ENCODE data around the gene CTNND1. TPM values are rescaled to one million over a fixed set of nuclear protein-coding genes. Genes with fewer than 3 reads are reported as not detected.

Gene CTNND1, protein sequence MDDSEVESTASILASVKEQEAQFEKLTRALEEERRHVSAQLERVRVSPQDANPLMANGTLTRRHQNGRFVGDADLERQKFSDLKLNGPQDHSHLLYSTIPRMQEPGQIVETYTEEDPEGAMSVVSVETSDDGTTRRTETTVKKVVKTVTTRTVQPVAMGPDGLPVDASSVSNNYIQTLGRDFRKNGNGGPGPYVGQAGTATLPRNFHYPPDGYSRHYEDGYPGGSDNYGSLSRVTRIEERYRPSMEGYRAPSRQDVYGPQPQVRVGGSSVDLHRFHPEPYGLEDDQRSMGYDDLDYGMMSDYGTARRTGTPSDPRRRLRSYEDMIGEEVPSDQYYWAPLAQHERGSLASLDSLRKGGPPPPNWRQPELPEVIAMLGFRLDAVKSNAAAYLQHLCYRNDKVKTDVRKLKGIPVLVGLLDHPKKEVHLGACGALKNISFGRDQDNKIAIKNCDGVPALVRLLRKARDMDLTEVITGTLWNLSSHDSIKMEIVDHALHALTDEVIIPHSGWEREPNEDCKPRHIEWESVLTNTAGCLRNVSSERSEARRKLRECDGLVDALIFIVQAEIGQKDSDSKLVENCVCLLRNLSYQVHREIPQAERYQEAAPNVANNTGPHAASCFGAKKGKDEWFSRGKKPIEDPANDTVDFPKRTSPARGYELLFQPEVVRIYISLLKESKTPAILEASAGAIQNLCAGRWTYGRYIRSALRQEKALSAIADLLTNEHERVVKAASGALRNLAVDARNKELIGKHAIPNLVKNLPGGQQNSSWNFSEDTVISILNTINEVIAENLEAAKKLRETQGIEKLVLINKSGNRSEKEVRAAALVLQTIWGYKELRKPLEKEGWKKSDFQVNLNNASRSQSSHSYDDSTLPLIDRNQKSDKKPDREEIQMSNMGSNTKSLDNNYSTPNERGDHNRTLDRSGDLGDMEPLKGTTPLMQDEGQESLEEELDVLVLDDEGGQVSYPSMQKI
- total RNA-seq, result 79.8 and 80.6 TPM in 2 replicates

GRCh38 chr11:57761301-57762234 lies at the start of gene CTNND1:
CTNND1 (plus strand) TSS chr11:57761802; CDS start chr11:57791479, 29,677 bp downstream.

GRCh38 chr11:57712256-57713150 lies 49.1 kb upstream of the CTNND1 start, which contains the start of gene TMX2:
TMX2 (plus strand) TSS chr11:57712593; CDS start chr11:57712619, 26 bp downstream.

GRCh38 chr11:57741132-57742086 lies 20.2 kb upstream of the CTNND1 start, which contains the start of gene SELENOH:
SELENOH (plus strand) TSS chr11:57741491; CDS start chr11:57741596, 105 bp downstream.

GRCh38 chr11:57751676-57752253 lies 9.8 kb upstream of the CTNND1 start, which contains the start of gene BTBD18:
BTBD18 (minus strand) TSS chr11:57751819; CDS start chr11:57751188, 631 bp downstream.

Other genes starting within 250 kb of the CTNND1 start
- gene SLC43A1, start 246.1 kb upstream of the CTNND1 start, total RNA-seq, result 17.3 and 21.9 TPM in 2 replicates
- 14.7 and 44.3 TPM in 2 replicates for gene TIMM10, start 231.0 kb upstream of the CTNND1 start, total RNA-seq
- not detected in 2 replicates for gene SMTNL1, start 224.2 kb upstream of the CTNND1 start, total RNA-seq
- gene UBE2L6, start 194.1 kb upstream of the CTNND1 start, total RNA-seq, result 41.2 and 79.9 TPM in 2 replicates
- 106 and 234 TPM in 2 replicates for gene SERPING1, start 164.1 kb upstream of the CTNND1 start, total RNA-seq
- gene YPEL4, start 111.9 kb upstream of the CTNND1 start, total RNA-seq, result 0.13 and 9.7 TPM in 2 replicates
- 15.3 and 20.4 TPM in 2 replicates for gene CLP1, start 104.0 kb upstream of the CTNND1 start, total RNA-seq
- 37.4 and 41.5 TPM in 2 replicates for gene ZDHHC5, start 93.7 kb upstream of the CTNND1 start, total RNA-seq
- 24.6 and 26.7 TPM in 2 replicates for gene MED19, start 49.6 kb upstream of the CTNND1 start, total RNA-seq
- 46.2 and 63.4 TPM in 2 replicates for gene TMX2, start 49.2 kb upstream of the CTNND1 start, total RNA-seq
- 127 and 191 TPM in 2 replicates for gene SELENOH, start 20.3 kb upstream of the CTNND1 start, total RNA-seq
- not detected in 2 replicates for gene BTBD18, start 10.0 kb upstream of the CTNND1 start, total RNA-seq